Activated CD4-positive, alpha-beta T cell treated with anti-CD3 and anti-CD28 coated beads, Interleukin-2, Interleukin-6, amounts not matched to agents 100 ng/mL and 50 ng/mL, durations not matched to agents 16 hours and 8 hours (primary cell): ENCODE data around the gene SERPINB5.

Experiments used
- DNase-seq: peaks from one replicate; pipeline ENCODE4 v3.0.0-alpha.2; 2020

SERPINB5 gene

DNA sequence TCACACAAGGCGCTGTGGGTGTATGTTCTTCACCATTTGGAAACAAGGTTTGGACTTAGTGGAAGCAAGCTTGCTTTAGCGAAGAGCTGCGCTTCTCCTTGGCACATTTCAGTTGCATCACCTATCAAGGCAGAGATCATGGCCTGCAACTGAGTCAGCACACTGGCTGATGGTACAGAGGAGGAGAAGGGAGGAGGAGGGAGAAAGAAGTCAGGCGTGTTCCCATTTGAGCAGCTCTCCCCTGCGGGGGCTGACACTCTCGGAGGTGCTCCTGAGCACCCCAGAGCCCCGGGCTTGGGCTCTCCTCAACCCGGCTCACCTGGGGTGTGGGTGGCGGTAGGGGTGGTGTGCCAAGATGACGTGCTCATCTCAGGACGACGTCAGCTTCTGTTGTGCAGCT, 6.0 kb upstream of the SERPINB5 start:
- no peak for DNase-seq

GRCh38 chr18:63472380-63472779, 4.4 kb upstream of the SERPINB5 start:
- DNase-seq, result no peak

DNA sequence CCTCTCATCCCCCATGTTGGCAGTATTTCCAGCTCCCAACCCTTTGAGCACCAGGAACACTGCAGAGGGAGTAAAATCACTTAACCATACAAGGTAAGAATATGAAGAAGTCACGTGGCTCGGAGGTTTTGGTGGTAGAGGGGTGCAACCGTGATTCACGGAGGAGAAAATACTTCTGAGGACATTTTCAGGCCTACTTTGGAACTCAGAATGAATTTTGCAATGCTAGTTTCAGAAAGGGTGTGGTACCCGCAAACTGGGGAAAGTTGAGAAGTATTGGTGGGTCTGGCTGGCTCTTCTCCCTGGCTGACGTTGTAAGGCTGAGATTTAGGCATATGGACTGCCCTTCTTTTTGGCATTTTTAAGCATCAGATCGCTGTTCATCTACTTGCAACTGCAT, 442 bp downstream of the SERPINB5 start:
- DNase-seq, result no peak

GRCh38 chr18:63477968-63478367, 1.2 kb downstream of the SERPINB5 start:
- DNase-seq, result no peak

DNA sequence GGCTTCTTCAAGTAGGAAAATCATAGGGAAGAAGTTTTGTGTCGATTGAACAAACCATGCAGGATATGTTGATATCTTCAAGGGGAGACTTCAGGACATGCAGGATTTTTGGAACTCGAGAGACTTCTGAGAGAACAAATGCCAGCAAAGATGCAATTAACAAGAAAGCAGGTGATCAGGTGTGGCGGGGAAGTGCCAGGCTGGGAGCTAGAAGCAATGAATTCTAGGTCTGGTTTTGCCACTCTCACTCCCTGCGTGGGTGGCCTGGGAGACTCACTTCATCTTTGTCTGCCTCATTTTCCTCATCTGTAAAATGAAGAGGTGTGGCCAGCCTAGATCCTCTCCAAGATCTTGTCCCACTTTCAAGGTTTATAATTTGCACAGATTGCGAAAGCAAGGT, 3.1 kb downstream of the SERPINB5 start:
- DNase-seq, result no peak

DNA sequence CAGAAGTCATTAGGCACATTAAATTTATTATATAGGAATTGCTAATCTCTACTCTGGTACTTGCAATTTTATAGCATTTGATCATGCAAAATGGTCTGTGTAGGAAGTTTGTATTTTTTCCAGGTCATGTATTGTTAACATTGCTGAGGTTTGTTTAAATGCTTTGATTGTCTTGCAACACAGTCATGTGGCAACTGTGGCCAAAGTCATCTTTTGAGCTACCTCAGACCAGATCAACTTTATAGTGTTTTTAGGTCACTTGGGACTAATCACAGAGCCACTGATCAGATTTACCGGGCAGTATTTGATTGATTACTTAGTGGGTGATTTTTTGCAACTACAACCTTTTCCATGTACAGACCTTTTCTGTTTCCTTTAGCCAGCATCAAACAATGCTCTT, 3.7 kb downstream of the SERPINB5 start:
- no peak for DNase-seq

- DNase-seq, result no peak
Observed at GRCh38 chr18:63480915-63481314, 4.2 kb downstream of the SERPINB5 start.

GRCh38 chr18:63487676-63488075, 10.9 kb downstream of the SERPINB5 start:
- DNase-seq, result no peak

- no peak for DNase-seq
Observed at GRCh38 chr18:63488160-63488559, 11.4 kb downstream of the SERPINB5 start.

GRCh38 chr18:63492851-63493250, 16.1 kb downstream of the SERPINB5 start:
- DNase-seq, result no peak

DNA sequence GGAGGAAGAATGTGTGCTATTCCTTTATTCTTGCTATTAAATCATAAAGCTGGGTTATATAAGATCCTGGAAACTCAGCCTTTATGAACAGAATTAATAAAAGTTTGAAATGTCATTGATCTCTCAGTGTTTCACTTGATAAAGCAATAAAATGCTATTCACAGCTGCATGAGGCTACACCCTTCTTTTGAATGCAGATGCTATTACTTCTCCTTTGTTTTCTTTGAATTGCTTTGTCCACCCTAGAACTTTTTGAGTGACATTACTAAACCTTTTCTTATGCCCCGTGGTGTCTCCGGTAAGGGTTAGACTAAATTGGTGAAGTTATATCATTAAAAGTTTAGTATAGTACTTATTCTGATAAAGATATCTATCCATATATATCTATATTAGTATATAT, 18.9 kb downstream of the SERPINB5 start:
- no peak for DNase-seq

GRCh38 chr18:63505566-63506335, 29.0 kb downstream of the SERPINB5 start:
- DNase-seq, result peak; percentile 54

GRCh38 chr18:63506336-63506646, 29.5 kb downstream of the SERPINB5 start:
- DNase-seq, result no peak

GRCh38 chr18:63508596-63508995, 31.8 kb downstream of the SERPINB5 start:
- no peak for DNase-seq

- peak; percentile 19 for DNase-seq
Observed at GRCh38 chr18:63511285-63511684, 34.5 kb downstream of the SERPINB5 start.

DNA sequence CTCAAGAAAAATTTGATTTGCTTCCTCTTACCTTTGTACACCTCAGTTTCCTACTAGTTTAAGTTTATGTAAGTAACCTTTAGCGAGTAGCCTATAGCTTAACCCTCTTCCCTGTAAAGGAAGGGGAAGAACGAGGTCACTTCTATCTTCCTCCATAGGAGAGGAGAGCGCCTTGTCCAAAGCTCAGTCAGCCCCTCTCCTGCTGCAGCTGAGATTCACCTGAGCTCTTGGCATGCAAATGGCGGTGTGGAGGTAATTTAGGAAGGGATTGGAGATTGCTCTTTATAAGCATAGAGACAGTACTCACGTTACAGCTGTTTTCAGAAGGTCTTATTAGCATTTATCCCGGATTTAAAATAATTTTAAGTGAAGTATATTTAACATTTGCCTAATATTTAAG, 37.6 kb downstream of the SERPINB5 start:
- no peak for DNase-seq

- no peak for DNase-seq
Observed at GRCh38 chr18:63514888-63515678, 38.3 kb downstream of the SERPINB5 start.

DNA sequence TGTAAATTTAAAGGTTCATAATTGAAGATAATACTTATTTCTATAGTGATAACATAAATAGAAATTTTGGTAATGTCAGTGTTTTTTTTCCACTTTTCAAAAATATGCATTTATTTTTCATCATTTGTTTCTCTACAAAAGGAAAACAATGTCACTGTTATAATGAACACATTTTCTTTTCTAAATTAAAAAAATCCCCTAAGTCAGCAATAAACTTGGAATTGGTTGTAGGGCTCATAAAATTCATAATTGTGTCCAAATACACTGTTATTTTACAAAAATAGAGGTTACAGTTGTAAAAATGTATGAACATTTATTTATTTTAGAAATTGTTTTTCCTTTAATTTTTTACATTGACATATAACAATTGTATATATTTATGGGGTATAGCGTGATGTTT, 39.0 kb downstream of the SERPINB5 start:
- DNase-seq, result no peak

DNA sequence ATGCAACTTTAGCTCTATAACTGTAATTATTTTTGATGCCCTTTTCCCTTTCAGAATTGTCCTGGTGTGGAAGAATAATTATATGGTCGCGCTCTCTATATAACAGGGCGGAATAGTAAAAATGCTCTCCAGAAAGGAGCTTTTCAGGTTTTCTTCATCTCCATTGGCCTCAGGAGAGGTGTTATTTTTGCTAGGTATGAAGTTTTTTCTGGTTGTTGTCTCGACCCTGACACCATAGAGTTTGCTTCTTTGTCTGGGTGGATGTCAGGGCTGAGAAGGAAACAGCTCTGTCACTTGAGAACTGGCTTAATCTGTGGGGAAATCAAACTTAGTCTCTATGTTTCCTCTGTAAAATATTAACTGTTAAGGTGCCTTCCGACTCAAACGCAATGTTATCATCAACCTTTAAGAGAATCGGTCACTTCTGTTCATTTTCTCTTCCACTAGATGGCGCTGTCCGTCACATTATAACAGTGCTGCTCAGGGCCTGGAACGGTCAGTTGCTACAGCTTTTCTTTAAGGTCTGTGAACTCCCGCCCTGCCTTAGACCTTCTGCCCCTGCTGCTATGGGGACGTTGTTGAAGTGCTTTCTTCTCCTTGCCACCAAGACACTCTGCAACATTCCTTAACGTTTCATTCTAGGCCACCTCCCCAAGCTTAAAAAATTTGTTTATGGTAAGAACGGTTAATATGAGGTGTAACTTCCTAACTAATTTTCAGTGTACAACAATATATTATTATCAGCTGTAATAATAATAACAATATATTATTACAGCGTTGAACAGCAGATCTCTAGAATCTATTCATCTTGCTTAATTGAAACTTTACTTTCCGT, 41.6 kb downstream of the SERPINB5 start:
- peak; percentile 79 for DNase-seq

DNA sequence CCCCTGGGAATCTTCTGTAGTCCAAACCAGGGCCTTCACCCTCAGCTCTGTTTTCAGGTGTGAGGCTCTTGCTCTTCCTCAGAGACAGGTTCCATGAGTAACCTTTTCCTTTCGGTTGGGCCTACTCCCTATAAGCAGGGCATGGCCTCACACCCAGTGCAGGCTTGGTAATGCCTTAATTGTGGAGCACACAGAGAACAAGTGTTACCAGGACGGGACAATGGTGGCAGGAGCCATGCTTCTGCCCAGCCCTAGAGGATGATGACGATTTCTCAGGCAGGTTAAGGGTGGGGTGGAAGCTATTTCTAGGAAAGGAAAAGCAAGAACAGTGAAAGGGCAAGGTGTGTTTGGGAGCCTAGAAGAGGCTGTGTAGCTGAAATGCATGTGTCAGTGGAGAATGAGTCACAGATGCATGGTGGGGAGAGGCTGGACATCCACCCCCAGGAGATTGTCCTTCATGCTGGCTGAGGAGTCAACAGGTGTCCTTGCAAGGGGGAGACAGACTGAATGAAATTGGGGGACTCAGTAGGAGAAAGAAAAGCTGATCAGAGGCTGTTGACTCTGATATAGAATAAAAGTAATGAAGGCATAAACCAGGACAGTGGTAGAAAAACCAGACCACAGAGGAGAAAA, 43.4 kb downstream of the SERPINB5 start:
- DNase-seq, result no peak

DNA sequence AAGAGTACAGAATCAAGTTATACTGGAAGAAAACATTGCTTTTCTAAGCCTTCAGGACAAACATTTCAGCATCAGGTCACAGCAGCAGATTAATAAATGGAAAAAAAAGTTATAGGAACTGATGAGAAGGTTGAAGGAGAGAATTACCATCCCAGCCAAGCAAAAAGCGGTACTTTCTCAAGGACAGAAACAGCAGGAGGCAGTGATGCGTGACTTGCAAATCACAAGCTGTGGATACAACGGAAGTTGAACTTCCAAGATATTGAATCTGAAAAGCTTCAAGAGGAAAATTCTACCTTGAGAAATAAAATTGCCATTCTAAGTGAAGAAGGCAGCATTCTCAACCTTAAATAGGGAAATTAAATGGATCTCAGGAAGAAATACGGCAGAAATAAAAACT, 46.9 kb downstream of the SERPINB5 start:
- no peak for DNase-seq

GRCh38 chr18:63527251-63527650, 50.5 kb downstream of the SERPINB5 start:
- DNase-seq, result no peak

DNA sequence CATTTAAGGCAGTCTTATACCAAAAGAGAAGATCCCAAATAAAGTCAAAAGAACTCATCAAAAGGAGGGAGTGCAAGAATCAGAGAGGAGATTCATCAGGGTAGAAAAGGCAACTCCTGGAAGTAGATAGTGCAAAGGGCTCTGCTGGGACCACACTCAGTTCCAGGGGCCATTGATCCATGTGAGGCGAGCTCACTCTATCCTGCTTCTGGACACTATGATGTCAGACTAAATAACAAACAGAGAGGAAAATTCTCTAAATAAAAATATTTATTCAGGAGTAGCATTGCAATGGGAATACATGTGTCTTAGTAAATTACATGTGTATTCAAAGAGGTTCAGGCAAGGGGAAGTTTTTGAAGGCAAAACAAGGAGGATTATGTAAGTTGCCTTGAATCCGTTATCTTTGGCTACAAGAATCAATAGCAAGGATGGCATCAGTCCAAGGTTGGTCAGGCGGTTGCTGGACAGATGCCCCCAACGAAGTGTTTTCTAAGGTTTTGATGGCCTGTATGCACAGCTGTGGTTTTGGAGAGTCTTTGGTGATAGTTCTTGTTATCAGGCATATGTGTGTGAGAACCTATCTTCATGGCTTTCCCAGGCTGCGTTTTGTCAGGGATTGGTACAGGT, 52.2 kb downstream of the SERPINB5 start:
- no peak for DNase-seq
